T-cell (primary cell): ENCODE measurements around the gene TCEA2. TPM values are rescaled to one million over a fixed set of nuclear protein-coding genes. Genes with fewer than 3 reads are reported as not detected.

Experiments
- ATAC-seq, 4 experiments: fragments of 200-7000 bp in 3 of 4; fragments of 150-1000 bp in 1 of 4; cut with Tn5 transposase; replicated peaks in 1 of 4; 1 replicate in 3 of 4; 2 replicates in 1 of 4; pipeline ENCODE4 v1.10.0; 2021; ENCODE audit warnings: moderate library complexity in 3 of 4, mild to moderate bottlenecking in 2 of 4, moderate number of reproducible peaks in 1 of 4
- CTCF ChIA-PET, 2 donors: fragments of 300-600 bp; sonication (Branson Sonifier 250); formaldehyde crosslinking; loops; one replicate each; lab custom pipeline; 2022; ENCODE audit warnings: antibody characterized with exemption in 2 of 2; lab: Charles Lee
- POLR2A ChIA-PET, 2 donors: fragments of 300-600 bp; sonication (Branson Sonifier 250); formaldehyde crosslinking; loops; one replicate each; lab custom pipeline; 2022; ENCODE audit warnings: antibody characterized with exemption in 2 of 2; lab: Charles Lee
- DNase-seq, 35 experiments: peaks; one replicate each; pipeline versions ENCODE4 v3.0.0 to v3.0.0-alpha.2; 2013 to 2023
- H3K27ac ChIP-seq: one replicate; pipeline ENCODE4 v1.5.1; 2013; ENCODE audit warnings: low read length
- H3K27me3 ChIP-seq, 2 experiments: replicated peaks in 1 of 2; 1 replicate in 1 of 2; 2 replicates in 1 of 2; pipeline versions ENCODE4 v1.6.1 to v1.7.0; 2013; ENCODE audit warnings: low read length in 1 of 2, mixed read lengths in 1 of 2; ENCODE audit not compliant: control insufficient read depth in 2 of 2, insufficient read depth in 2 of 2; ENCODE audit errors: extremely low read depth in 1 of 2
- H3K36me3 ChIP-seq, 2 donors: 1 replicate in 1 of 2; 2 replicates in 1 of 2; pipeline versions ENCODE4 v1.6.1 to v1.7.0; 2013; ENCODE audit warnings: low read length in 1 of 2; ENCODE audit not compliant: control insufficient read depth in 2 of 2, insufficient read depth in 1 of 2; ENCODE audit errors: extremely low read depth in 1 of 2
- H3K4me1 ChIP-seq, 2 experiments: 1 replicate in 1 of 2; 2 replicates in 1 of 2; pipeline versions ENCODE4 v1.6.1 to v1.7.0; 2013; ENCODE audit warnings: low read length in 2 of 2, mixed read lengths in 1 of 2; ENCODE audit not compliant: insufficient read depth in 2 of 2, control insufficient read depth in 1 of 2; ENCODE audit errors: extremely low read depth in 1 of 2
- H3K4me3 ChIP-seq, 2 donors: 1 replicate in 1 of 2; 2 replicates in 1 of 2; pipeline versions ENCODE4 v1.5.1 to v1.7.0; 2013; ENCODE audit warnings: mild to moderate bottlenecking in 2 of 2, low read length in 1 of 2, moderate library complexity in 1 of 2; ENCODE audit not compliant: control insufficient read depth in 1 of 2; ENCODE audit errors: extremely low read depth in 1 of 2
- H3K9me3 ChIP-seq: 2 replicates; pipeline ENCODE4 v1.7.0; 2013
- H3K27ac Mint-ChIP-seq, 2 donors: one replicate each; pipeline ENCODE4 v1.8.0; 2020 to 2021; ENCODE audit warnings: mild to moderate bottlenecking in 2 of 2, mixed read lengths in 2 of 2
- H3K27me3 Mint-ChIP-seq, 2 donors: one replicate each; pipeline ENCODE4 v1.8.0; 2021 to 2022; ENCODE audit warnings: mixed read lengths in 2 of 2
- H3K36me3 Mint-ChIP-seq: one replicate; pipeline ENCODE4 v1.8.0; 2021; ENCODE audit warnings: mixed read lengths
- H3K4me1 Mint-ChIP-seq, 3 donors: one replicate each; pipeline ENCODE4 v1.8.0; 2020 to 2022; ENCODE audit warnings: mixed read lengths in 3 of 3, mild to moderate bottlenecking in 1 of 3
- H3K4me3 Mint-ChIP-seq, 3 donors: one replicate each; pipeline ENCODE4 v1.8.0; 2020 to 2022; ENCODE audit warnings: mild to moderate bottlenecking in 3 of 3, mixed read lengths in 3 of 3, moderate library complexity in 3 of 3
- H3K9me3 Mint-ChIP-seq, 3 donors: one replicate each; pipeline ENCODE4 v1.8.0; 2020 to 2022; ENCODE audit warnings: mixed read lengths in 3 of 3
- WGBS: methylation state at CpG from one replicate; pipeline ENCODE4 v1.1.5; 2013; ENCODE audit warnings: missing lambda C conversion rate; ENCODE audit not compliant: insufficient coverage; 5-methylcytosine and 5-hydroxymethylcytosine counted together
- total RNA-seq, 35 experiments: library from RNA in 6 of 35; stranded (reverse) in 6 of 35; fragments of 120-200 nt in 1 of 35; gene quantifications; one replicate each; pipeline versions ENCODE4 v1.2.1 to v1.2.4 and lab custom pipeline; 2013 to 2026

The TCEA2 gene
- total RNA-seq, 5 donors from 2014 or later (not counting 1 experiment from before 2014, with no cell fraction given), result 25.8 to 49.7 (median 40.1) TPM

DNA sequence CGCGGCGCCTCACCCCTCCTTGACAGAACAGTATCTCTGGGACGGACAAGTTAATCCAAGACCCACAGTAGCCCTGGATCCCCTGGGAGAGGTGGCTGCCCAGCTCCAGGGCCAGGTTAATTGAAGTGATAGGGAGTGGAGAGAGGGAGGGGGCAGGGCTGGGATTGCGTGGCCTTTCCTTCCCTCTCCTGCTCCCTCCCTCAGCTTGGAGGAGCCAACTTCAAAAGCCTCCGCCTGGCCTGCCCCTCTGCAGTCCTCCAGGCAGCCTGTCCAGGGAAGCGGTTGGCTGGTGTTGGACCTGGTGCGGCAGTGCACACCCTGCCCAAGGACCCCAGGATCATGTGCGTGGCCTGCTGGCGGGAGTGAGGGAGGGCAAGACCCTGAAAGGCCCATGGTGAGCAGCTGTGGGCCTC, 27.1 kb upstream of the TCEA2 start, which contains the start of gene C20orf204:
Gene C20orf204, plus strand, starts transcription at position 250 of the 413 bp plus-strand sequence. Its CDS starts 142 bp downstream, at position 392.
- ChIA-PET POLR2A (no interaction called here), CTCF (no interaction called here)
- peak within 1 kb of the TSS; percentile 74 for H3K27ac ChIP-seq
- Mint-ChIP-seq H3K27ac (peak within 1 kb of the TSS; percentile 89 to 98), H3K9me3 (no peaks in the 10 kb centered on the region), H3K4me1 (peaks cover 51 to 65% (median 54%) of the 10 kb centered on the region in 3 donors), H3K4me3 (peak within 1 kb of the TSS; percentile 57 to 79 (median 76)), H3K27me3 (no peaks in the 10 kb centered on the region), H3K36me3 (peaks cover 12% of the 10 kb centered on the region)
- 98% methylated on average over 5 of the region's 10 CpGs for WGBS
- H3K27me3 ChIP-seq, result peaks cover 0 to 16% of the 10 kb centered on the region in 2 experiments
- H3K9me3 ChIP-seq, result no peaks in the 10 kb centered on the region
- H3K4me1 ChIP-seq, result peaks cover 10 to 71% of the 10 kb centered on the region in 2 experiments
- no peak within 1 kb of the TSS for H3K4me3 ChIP-seq
- no peak for DNase-seq
- H3K36me3 ChIP-seq, result peaks cover 19 to 22% of the 10 kb centered on the region in 2 donors
- ATAC-seq, result no peak

DNA sequence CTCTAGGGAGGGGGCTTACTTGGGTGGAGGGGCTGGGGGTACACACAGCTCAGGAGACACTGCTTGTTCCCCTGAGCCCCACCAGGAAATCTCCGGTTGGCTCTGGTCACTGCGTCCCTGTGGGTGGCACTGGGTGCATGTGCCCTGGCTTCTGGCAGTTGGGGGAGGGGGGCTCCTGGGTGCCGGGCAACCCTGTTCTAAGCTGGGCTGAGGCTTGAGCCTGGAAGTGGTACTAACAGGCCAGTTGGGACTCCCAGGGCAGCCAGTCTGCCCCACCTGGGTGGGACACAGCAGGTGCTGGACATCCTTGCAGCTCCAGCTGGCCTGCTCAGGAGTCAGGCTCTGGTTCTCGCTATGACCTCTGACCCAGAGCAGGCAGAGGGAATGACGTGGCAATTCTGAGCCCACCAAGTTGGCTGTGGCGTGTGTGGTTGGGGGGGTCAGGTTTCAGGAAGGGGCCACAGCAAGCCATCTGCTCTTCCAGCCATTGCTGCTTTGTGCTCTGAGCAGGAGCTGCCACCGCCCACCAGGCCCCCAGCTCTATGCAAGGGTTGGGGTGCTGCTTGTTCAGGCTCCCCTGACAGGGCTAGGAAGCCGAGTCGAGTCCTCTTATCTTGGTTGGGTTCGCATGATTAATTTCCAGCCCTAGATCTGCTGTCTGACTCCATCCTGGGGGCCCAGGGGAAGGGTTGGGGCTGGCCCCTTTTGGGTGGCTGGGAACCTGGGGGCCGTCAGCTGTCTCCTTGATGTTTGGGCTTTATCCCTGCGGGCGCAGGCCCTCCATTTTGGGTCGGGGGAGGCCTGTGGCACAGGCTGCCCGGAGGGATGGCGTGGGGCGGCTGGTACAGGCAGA, 26.4 kb upstream of the TCEA2 start:
- Histone ChIP-seq H3K27ac (peak overlapping the region; percentile 74), H3K4me3 (no peak overlapping the region), H3K27me3 (peaks cover 0 to 21% of the 10 kb centered on the region in 2 experiments), H3K36me3 (peaks cover 14 to 18% of the 10 kb centered on the region in 2 donors), H3K4me1 (peaks cover 12 to 78% of the 10 kb centered on the region in 2 experiments), H3K9me3 (no peaks in the 10 kb centered on the region)
- Mint-ChIP-seq H3K36me3 (peaks cover 8% of the 10 kb centered on the region), H3K27me3 (no peaks in the 10 kb centered on the region), H3K4me1 (peaks cover 54 to 71% (median 58%) of the 10 kb centered on the region in 3 donors), H3K27ac (peak overlapping the region; percentile 68 to 87), H3K9me3 (no peaks in the 10 kb centered on the region), H3K4me3 (peak overlapping the region in 2 of 3 donors; percentile 4 to 79)
- ATAC-seq (no peak), DNase-seq (no peak)
- WGBS, result 75% methylated on average over 8 of the region's 17 CpGs
- POLR2A ChIA-PET, result no interaction called here
- CTCF ChIA-PET, result interaction anchor here in 1 of 2 donors (0.6 kb wide), 1 partner anchor 498 kb away, joined by 5 read pairs; no protein-coding TSS in a partner anchor

DNA sequence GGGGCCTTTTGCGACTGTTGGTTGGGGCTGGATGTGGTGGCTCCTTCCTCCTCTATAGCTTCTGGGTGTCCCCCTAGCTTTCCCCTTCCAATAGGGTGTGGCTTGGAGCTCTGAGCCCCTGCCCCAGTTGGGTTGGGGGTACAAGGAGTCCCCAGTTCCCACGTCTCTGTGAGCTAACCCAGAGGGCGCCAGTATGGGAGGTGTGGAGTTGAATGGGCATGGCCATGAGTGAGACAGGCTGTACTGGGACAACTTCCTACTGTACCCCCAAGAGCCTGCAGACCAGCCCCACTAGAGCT, 25.9 kb upstream of the TCEA2 start:
- no peaks in the 10 kb centered on the region for H3K27me3 Mint-ChIP-seq
- H3K9me3 ChIP-seq, result no peaks in the 10 kb centered on the region
- no peak overlapping the region for H3K4me3 ChIP-seq
- CTCF ChIA-PET, result interaction anchor here (0.5 to 0.6 kb wide), 2 partner anchors 398 to 499 kb away, joined by 4 to 5 read pairs; no protein-coding TSS in a partner anchor
- POLR2A ChIA-PET, result no interaction called here
- H3K4me1 Mint-ChIP-seq, result peaks cover 54 to 73% (median 59%) of the 10 kb centered on the region in 3 donors
- peaks cover 8 to 12% of the 10 kb centered on the region in 2 donors for H3K36me3 ChIP-seq
- no peak overlapping the region for H3K27ac ChIP-seq
- DNase-seq, result no peak
- H3K27me3 ChIP-seq, result peaks cover 0 to 27% of the 10 kb centered on the region in 2 experiments
- peak overlapping the region in 1 of 2 donors; percentile 87 for H3K27ac Mint-ChIP-seq
- H3K4me1 ChIP-seq, result peaks cover 18 to 83% of the 10 kb centered on the region in 2 experiments
- peaks cover 6% of the 10 kb centered on the region for H3K36me3 Mint-ChIP-seq
- H3K9me3 Mint-ChIP-seq, result no peaks in the 10 kb centered on the region
- WGBS, result no CpG with 5 or more reads among the region's 3 CpGs
- ATAC-seq, result no peak
- peak overlapping the region; percentile 43 to 79 (median 68) for H3K4me3 Mint-ChIP-seq

DNA sequence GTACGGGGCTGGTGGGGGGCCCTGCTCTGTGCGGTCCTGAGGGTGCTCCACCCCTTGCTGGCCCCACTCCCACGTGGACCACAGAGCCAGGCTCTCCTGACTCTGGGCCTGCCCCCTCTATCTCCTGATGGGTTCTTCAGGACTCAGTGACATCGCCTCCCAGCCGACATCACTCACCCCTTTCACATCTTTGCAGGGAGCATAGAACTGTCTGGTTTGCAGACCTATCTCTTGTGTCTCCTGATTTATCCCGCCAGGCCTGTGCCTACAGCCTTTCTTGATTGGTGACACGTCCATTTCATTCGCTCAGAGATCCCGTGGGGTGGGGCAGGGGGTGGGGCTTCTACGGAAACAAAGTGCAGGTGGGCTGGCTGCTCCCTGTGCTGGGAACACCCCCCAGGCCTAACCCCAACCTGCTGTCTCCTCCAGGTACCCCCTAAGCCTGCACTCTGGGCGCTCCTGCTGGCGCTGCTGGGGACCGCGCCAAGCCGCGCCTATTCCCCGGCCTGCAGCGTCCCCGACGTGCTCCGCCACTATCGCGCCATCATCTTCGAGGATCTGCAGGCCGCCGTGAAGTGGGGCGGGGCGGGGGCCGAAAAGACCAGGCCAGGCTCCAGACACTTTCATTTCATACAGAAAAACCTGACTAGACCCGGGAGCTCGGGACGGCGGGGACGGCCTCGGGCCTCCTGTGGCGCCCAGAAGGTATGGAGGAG, 25.3 kb upstream of the TCEA2 start:
- Mint-ChIP-seq H3K27ac (peak overlapping the region; percentile 73 to 79), H3K9me3 (no peaks in the 10 kb centered on the region), H3K4me1 (peaks cover 54 to 71% (median 60%) of the 10 kb centered on the region in 3 donors), H3K4me3 (peak overlapping the region; percentile 68 to 79 (median 74)), H3K36me3 (peaks cover 6% of the 10 kb centered on the region), H3K27me3 (no peaks in the 10 kb centered on the region)
- no peaks in the 10 kb centered on the region for H3K9me3 ChIP-seq
- H3K36me3 ChIP-seq, result peaks cover 6 to 7% of the 10 kb centered on the region in 2 donors
- peak overlapping the region in 1 of 2 donors; percentile 3 for H3K4me3 ChIP-seq
- ChIA-PET CTCF (interaction anchor here in 1 of 2 donors (0.5 to 0.6 kb wide), 2 partner anchors 398 to 499 kb away, joined by 4 to 6 read pairs; no protein-coding TSS in a partner anchor), POLR2A (interaction anchor here in 1 of 2 donors (0.5 kb wide), 1 partner anchor 373 kb away, joined by 3 read pairs; no protein-coding TSS in a partner anchor)
- ATAC-seq (peak in 1 of 4 experiments; percentile 18), DNase-seq (peak in 2 of 35 experiments; percentile 23 to 29)
- H3K27ac ChIP-seq, result no peak overlapping the region
- 26% methylated on average over 26 of the region's 36 CpGs for WGBS
- H3K4me1 ChIP-seq, result peaks cover 18 to 87% of the 10 kb centered on the region in 2 experiments
- H3K27me3 ChIP-seq, result peaks cover 0 to 28% of the 10 kb centered on the region in 2 experiments

DNA sequence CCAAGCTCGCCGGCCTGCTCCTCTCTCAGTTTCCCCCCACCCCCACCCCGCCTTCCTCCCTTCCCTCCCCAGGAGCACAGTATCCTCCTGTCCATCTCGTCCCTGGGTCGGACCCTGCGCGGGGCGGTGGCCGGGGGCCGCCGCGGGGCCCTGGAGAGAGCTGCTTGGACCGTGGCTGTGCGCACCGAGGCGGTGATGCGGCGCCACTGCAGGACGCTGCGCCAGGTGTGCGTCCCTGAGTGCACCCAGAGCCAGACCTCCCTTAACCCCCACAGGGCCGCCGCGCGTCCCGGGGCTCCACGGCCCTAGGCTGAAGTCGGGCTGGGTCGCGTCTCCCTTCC, 24.8 kb upstream of the TCEA2 start:
- WGBS, result 4% methylated on average over 26 of the region's 30 CpGs
- Mint-ChIP-seq H3K36me3 (peaks cover 6% of the 10 kb centered on the region), H3K4me3 (peak overlapping the region; percentile 60 to 79 (median 74)), H3K27ac (no peak overlapping the region), H3K27me3 (no peaks in the 10 kb centered on the region), H3K4me1 (peaks cover 54 to 71% (median 60%) of the 10 kb centered on the region in 3 donors), H3K9me3 (no peaks in the 10 kb centered on the region)
- CTCF ChIA-PET, result interaction anchor here (0.6 to 1.7 kb wide), 3 partner anchors 58 to 500 kb away, joined by 3 to 8 read pairs (median 6); partner anchors contain the start of gene SAMD10 (in 1 of the 2)
- H3K4me1 ChIP-seq, result peaks cover 18 to 87% of the 10 kb centered on the region in 2 experiments
- H3K27me3 ChIP-seq, result peaks cover 0 to 28% of the 10 kb centered on the region in 2 experiments
- ATAC-seq (peak; percentile 17 to 34 (median 26)), DNase-seq (peak in 1 of 35 experiments; percentile 37)
- POLR2A ChIA-PET, result interaction anchor here in 1 of 2 donors (0.5 kb wide), 1 partner anchor 373 kb away, joined by 3 read pairs; no protein-coding TSS in a partner anchor
- H3K4me3 ChIP-seq, result peak overlapping the region; percentile 3 to 50
- H3K9me3 ChIP-seq, result no peaks in the 10 kb centered on the region
- no peak overlapping the region for H3K27ac ChIP-seq
- H3K36me3 ChIP-seq, result peaks cover 2 to 6% of the 10 kb centered on the region in 2 donors
